Muscle of leg (tissue), 11 donors: ENCODE results near the gene PODNL1. TPM values are rescaled to one million over a fixed set of nuclear protein-coding genes. Genes with fewer than 3 reads are reported as not detected.
A peak's percentile ranks its signal among the peaks of the same experiment; 100 is the strongest.
"Not testable (repeated sequence)": the region's sequence is repeated elsewhere in the genome, so short reads cannot be mapped to it uniquely, and the experiment has no call there.

Experiments used
- DNase-seq: peaks from one replicate; pipeline ENCODE4 v3.0.0; 2013
- H3K27ac ChIP-seq: one replicate; pipeline ENCODE4 v1.5.1; 2013; ENCODE audit warnings: mild to moderate bottlenecking, low read length, control low read depth
- H3K27me3 ChIP-seq: one replicate; pipeline ENCODE4 v1.6.1; 2013; ENCODE audit warnings: low read length; ENCODE audit not compliant: control insufficient read depth, insufficient read depth
- H3K36me3 ChIP-seq: one replicate; pipeline ENCODE4 v1.6.1; 2013; ENCODE audit warnings: low read length; ENCODE audit not compliant: control insufficient read depth, insufficient read depth
- H3K4me1 ChIP-seq: one replicate; pipeline ENCODE4 v1.6.1; 2013; ENCODE audit warnings: low read length; ENCODE audit not compliant: control insufficient read depth, insufficient read depth
- H3K4me3 ChIP-seq: one replicate; pipeline ENCODE4 v1.5.1; 2013; ENCODE audit warnings: low read length, control low read depth
- H3K9me3 ChIP-seq: replicated peaks from 2 replicates; pipeline ENCODE4 v1.6.1; 2013; ENCODE audit warnings: low read depth, low read length; ENCODE audit not compliant: control insufficient read depth
- WGBS: methylation state at CpG from one replicate; pipeline ENCODE4 v1.1.5; 2013; ENCODE audit warnings: missing lambda C conversion rate; ENCODE audit not compliant: insufficient coverage; 5-methylcytosine and 5-hydroxymethylcytosine counted together
- polyA plus RNA-seq, 8 donors: library from polyadenylated mRNA; unstranded; fragments of 120-200 nt; gene quantifications; one replicate each; pipeline versions ENCODE4 v1.2.1 to v1.2.3, GENCODE V29; 2013; ENCODE audit warnings: inconsistent platforms in 1 of 8, low replicate concordance in 1 of 8; ENCODE audit not compliant: insufficient read length in 8 of 8, insufficient read depth in 1 of 8
- total RNA-seq: library from RNA; stranded (reverse); fragments of 120-200 nt; gene quantifications from one replicate; pipeline ENCODE4 v1.2.4, GENCODE V29; 2013

Gene PODNL1
- total and polyA plus RNA-seq, 9 donors: 0.09 to 1.4 (median 0.97) TPM

DNA sequence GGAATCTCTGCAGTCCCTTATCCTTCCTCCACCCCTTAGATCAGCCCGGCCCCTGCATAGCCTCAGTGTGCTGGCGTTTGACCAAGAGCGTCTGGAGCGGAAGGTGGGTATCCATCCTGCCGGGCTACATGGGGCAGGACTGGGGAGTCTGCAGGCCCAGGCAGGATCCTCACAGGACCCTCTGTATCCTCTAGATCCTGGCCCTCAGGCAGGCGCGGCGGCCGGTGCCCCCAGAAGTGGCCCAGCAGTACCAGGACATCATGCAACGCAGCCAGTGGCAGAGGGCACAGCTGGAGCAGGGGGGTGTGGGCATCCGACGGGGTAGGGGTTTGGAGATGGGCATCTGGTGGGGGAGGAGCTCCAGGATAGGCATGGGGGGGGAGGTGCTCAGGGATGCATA, 8.9 kb downstream of the PODNL1 start:
- peaks cover 35% of the 10 kb centered on the region for H3K36me3 ChIP-seq

DNA sequence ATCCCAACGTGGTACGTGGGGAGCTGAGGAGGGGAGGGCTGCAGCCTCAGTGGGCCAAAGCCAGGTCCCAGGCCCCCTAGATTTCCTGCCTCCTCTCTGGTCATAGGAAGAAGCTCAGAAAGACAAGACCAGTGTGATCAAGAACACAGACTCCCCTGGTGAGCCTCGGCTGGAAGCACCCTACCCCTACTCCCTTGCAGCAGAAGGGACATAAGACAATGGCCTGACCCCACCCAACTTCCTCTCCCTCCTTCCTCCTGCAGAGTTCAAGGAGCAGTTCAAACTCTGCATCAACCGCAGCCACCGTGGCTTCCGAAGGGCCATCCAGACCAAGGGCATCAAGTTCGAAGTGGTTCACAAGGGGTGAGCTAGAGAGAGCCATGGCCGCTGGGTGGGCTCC, 11.5 kb downstream of the PODNL1 start:
- H3K27ac ChIP-seq: no peak overlapping the region
- no peak for DNase-seq

More for the DNA sequence above, 8.9 kb downstream of the PODNL1 start:
- Histone ChIP-seq H3K27ac (no peak overlapping the region), H3K27me3 (no peaks in the 10 kb centered on the region), H3K9me3 (no peaks in the 10 kb centered on the region), H3K4me3 (no peak overlapping the region), H3K4me1 (no peaks in the 10 kb centered on the region)
- 83% methylated on average over 10 of the region's 12 CpGs for WGBS
- DNase-seq: no peak

DNA sequence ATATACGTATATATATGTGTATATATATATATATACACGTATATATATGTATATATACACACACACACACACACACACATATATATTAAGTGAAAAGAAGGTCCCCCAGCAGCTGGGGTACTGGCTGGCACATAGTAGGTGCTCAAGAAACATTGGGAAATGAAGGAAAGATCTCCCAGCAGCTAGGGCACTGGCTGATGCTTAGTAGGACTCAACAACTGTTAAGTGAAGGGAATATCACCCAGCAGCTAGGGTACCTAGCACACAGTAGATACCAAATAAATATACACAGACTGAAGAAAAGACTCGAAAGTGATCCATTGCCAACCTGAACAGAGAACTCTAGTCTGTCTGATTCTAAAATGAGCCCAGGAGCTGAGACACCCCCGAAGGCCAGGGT, 12.2 kb downstream of the PODNL1 start:
- Histone ChIP-seq H3K36me3 (peaks cover 58% of the 10 kb centered on the region), H3K27me3 (no peaks in the 10 kb centered on the region), H3K27ac (no peak overlapping the region), H3K4me3 (no peak overlapping the region), H3K4me1 (no peaks in the 10 kb centered on the region), H3K9me3 (peaks cover 3% of the 10 kb centered on the region)
- WGBS: 86% methylated on average over 1 of the region's 4 CpGs
- DNase-seq: no peak

More for the DNA sequence above, 11.5 kb downstream of the PODNL1 start:
- peaks cover 52% of the 10 kb centered on the region for H3K36me3 ChIP-seq
- H3K9me3 ChIP-seq: no peaks in the 10 kb centered on the region
- WGBS: no CpG with 5 or more reads among the region's 8 CpGs
- no peaks in the 10 kb centered on the region for H3K4me1 ChIP-seq
- no peaks in the 10 kb centered on the region for H3K27me3 ChIP-seq
- H3K4me3 ChIP-seq: no peak overlapping the region

DNA sequence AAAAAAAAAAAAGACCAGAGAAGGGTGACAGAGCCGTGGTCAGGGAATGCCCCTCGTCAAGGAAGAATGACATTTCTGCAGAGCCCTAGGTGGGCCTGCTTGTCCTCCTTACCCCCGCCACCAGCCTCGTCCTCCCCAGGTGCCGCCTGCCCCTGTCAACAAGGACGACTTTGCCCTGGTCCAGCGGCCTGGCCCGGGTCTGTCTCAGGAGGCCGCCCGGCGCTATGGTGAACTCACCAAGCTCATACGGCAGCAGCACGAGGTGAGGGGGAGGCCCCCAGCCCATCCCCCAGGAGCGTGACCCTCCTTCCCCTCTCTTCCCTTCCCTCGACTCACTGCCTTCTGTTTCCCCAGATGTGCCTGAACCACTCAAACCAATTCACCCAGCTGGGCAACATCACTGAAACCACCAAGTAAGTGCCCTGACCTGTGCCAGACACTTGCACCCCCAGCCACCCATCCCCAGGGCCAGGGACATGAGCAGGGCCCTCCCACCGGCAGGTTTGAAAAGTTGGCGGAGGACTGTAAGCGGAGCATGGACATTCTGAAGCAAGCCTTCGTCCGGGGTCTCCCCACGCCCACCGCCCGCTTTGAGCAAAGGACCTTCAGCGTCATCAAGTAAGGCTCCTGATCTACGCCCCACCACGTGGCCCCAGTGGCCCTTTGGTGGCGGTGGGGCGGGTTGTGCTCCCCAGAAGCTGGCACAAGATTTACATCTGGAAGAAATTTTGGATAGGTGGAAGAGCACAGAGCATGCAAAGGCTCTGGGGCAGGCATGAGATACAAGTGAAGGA, 14.8 kb downstream of the PODNL1 start:
- no peaks in the 10 kb centered on the region for H3K27me3 ChIP-seq
- no peaks in the 10 kb centered on the region for H3K4me1 ChIP-seq
- H3K27ac ChIP-seq: no peak overlapping the region
- no peak for DNase-seq
- peaks cover 8% of the 10 kb centered on the region for H3K9me3 ChIP-seq
- 93% methylated on average over 27 of the region's 28 CpGs for WGBS
- no peak overlapping the region for H3K4me3 ChIP-seq
- peaks cover 68% of the 10 kb centered on the region for H3K36me3 ChIP-seq

DNA sequence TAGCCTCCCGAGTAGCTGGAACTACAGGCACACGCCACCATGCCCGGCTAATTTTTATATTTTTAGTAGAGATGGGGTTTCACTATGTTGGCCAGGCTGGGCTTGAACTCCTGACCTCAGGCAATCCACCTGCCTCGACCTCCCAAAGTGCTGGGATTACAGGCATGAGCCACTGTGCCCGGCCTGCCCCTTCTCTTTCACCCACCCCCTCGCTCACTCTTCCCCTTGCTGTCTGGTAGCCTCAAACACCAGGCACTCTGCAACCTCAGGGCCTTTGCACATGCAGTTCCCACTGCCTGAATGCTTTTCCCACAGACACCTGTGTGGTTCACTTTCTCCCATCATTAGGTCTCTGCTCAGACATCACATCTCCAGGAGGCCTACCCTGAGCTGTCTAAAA, 16.1 kb downstream of the PODNL1 start:
- not testable (repeated sequence) for H3K27ac ChIP-seq, H3K9me3 ChIP-seq, H3K4me1 ChIP-seq, H3K4me3 ChIP-seq, DNase-seq, H3K27me3 ChIP-seq
- WGBS: 88% methylated on average over 3 of the region's 6 CpGs
- H3K36me3 ChIP-seq: peaks cover 67% of the 10 kb centered on the region

DNA sequence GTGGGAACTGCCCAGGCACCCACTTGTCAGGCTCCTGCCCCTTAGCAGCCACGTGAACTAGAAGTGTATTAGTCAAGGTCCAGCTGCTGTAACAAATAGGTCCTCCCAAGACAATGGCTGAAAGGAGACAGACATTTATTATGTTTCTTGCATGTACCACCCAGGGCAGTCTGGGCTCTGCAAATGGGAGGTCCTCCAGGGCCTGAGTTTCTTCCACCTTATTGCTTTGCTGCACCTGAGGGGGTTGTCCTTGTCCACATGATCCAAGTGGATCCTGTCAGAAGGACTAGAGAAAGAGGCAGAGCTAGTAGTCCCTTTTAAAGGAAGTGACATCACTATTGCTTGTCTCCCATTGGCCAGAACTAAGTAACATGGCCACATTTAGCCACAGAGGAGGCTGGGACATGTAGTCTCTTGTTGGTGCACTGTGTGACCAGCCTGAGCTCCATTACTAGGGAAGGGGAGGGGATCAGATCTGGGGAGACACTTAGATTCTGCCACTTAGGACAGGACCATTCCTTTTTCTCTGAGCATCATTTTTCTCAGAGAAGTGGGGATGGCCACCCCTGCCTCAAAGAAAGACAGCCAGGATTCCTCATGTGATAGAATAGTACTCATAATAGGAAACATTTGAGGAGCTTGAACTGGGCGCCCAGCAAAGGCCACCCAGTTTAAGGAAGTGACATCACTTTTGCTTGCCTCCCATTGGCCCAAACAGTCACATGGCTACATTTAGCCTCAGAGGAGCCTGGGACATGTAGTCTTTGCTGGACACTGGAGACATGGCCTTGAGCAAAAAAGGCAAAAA, 17.1 kb downstream of the PODNL1 start:
- Histone ChIP-seq H3K27ac (no peak overlapping the region), H3K36me3 (peaks cover 64% of the 10 kb centered on the region), H3K4me3 (no peak overlapping the region), H3K9me3 (peaks cover 8% of the 10 kb centered on the region), H3K27me3 (no peaks in the 10 kb centered on the region), H3K4me1 (no peaks in the 10 kb centered on the region)
- DNase-seq: peak; percentile 62
- WGBS: 100% methylated on average over 1 of the region's 2 CpGs

DNA sequence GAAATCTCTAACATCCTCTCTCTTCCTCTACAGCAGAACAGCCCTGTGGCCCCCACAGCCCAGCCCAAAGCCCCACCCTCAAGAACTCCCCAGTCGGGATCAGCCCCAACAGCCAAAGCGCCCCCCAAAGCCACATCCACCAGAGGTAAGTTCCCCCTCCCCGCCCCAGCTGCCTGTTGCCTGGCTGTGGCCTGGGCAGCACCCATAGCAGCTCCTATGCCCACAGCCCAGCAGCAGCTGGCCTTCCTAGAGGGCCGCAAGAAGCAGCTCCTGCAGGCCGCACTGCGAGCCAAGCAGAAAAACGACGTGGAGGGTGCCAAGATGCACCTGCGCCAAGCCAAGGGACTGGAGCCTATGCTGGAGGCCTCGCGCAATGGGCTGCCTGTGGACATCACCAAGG, 17.7 kb downstream of the PODNL1 start:
- no peak overlapping the region for H3K27ac ChIP-seq
- 99% methylated on average over 11 of the region's 11 CpGs for WGBS
- DNase-seq: no peak
- H3K4me3 ChIP-seq: no peak overlapping the region
- no peaks in the 10 kb centered on the region for H3K4me1 ChIP-seq
- H3K36me3 ChIP-seq: peaks cover 66% of the 10 kb centered on the region
- no peaks in the 10 kb centered on the region for H3K27me3 ChIP-seq
- H3K9me3 ChIP-seq: peaks cover 8% of the 10 kb centered on the region

DNA sequence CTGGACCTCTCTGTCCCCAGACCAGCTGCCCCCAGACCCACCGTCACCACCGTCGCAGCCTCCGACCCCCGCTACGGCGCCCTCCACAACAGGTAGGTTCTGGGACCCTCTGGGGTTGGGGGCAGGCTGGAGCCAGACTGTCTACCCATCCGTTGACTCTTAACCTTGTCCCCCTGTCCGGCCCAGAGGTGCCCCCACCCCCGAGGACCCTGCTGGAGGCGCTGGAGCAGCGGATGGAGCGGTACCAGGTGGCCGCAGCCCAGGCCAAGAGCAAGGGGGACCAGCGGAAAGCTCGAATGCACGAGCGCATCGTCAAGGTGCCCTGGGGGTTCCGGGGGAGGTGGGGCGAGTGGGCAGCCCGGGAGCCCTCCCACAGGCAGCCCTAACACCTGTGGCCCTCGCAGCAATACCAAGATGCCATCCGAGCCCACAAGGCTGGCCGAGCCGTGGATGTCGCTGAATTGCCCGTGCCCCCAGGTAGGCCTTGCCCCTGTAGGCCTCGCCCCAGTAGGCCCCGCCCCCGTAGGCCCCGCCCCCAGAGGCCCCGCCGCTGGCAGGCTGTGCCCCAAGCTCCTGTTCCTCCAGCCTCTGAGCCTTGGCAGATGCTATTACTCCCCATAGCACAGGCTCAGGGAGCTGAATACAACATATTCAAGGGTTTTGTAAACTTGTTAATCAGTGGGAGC, 19.3 kb downstream of the PODNL1 start:
- Histone ChIP-seq H3K4me3 (no peak overlapping the region), H3K36me3 (peaks cover 66% of the 10 kb centered on the region), H3K9me3 (peaks cover 8% of the 10 kb centered on the region), H3K27ac (no peak overlapping the region), H3K27me3 (no peaks in the 10 kb centered on the region), H3K4me1 (no peaks in the 10 kb centered on the region)
- DNase-seq: no peak
- 91% methylated on average over 29 of the region's 34 CpGs for WGBS

DNA sequence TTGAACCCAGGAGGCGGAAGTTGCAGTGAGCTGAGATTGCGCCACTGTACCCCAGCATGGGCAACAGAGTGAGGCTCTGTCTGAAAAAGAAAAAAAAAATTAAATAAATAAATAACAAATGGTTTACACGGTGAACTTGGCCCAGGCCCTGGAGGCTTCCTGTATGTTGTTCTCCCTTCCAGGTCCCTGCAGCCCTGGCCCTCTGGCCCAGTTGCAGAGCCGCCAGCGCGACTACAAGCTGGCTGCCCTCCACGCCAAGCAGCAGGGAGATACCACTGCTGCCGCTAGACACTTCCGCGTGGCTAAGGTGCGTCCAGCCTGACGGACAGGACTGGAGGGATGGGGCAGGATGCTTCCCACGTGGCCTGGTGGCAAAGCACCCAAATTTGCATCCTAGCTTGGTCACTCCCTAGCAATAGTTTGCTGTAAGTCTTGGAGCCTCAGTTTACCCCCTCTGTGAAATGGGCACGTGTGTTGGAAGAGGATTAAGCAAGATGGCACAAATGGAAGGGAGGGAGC, 20.3 kb downstream of the PODNL1 start:
- no peak overlapping the region for H3K4me3 ChIP-seq
- no peaks in the 10 kb centered on the region for H3K27me3 ChIP-seq
- H3K27ac ChIP-seq: no peak overlapping the region
- H3K9me3 ChIP-seq: peaks cover 8% of the 10 kb centered on the region
- H3K4me1 ChIP-seq: no peaks in the 10 kb centered on the region
- peaks cover 67% of the 10 kb centered on the region for H3K36me3 ChIP-seq
- no peak for DNase-seq
- 88% methylated on average over 12 of the region's 14 CpGs for WGBS

DNA sequence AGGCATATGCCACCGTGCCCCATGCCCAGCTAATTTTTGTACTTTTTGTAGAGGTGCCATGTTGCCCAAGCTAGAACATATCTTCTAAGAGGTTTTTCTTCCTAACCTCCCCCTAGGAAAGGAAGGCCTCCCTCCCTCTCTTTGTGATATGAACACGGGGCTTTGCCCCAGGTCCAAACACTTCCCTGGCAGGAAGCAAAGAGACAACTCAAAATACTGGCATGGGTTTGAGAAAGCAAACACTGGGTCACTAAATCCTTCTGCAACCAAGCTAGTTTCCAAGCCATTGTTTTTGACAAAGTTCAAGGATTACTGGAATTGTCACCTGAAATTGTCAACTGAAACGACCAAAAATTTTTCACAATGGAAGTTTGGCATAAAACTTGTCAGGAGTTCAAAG, 23.4 kb downstream of the PODNL1 start:
- Histone ChIP-seq H3K4me1 (no peaks in the 10 kb centered on the region), H3K9me3 (no peaks in the 10 kb centered on the region), H3K27me3 (no peaks in the 10 kb centered on the region), H3K27ac (no peak overlapping the region), H3K36me3 (peaks cover 55% of the 10 kb centered on the region), H3K4me3 (no peak overlapping the region)
- no CpG with 5 or more reads among the region's 3 CpGs for WGBS
- no peak for DNase-seq
